Epithelial cell of esophagus (primary cell): Measurements from ENCODE around the gene KIDINS220.

ENCODE experiments used
- DNase-seq: peaks from one replicate; pipeline ENCODE4 v3.0.0; 2010; ENCODE audit warnings: low read depth
- H3K4me3 ChIP-seq: 2 replicates; pipeline ENCODE4 v1.5.1; 2011; ENCODE audit warnings: mild to moderate bottlenecking, low read length, control low read depth
- CTCF ChIP-seq: IDR thresholded peaks from 2 replicates; pipeline ENCODE4 v1.5.1; 2011; ENCODE audit warnings: low read depth, mild to moderate bottlenecking, low read length, control low read depth, inconsistent platforms; ENCODE audit not compliant: insufficient read depth; ENCODE audit errors: missing control alignments

Gene KIDINS220

DNA sequence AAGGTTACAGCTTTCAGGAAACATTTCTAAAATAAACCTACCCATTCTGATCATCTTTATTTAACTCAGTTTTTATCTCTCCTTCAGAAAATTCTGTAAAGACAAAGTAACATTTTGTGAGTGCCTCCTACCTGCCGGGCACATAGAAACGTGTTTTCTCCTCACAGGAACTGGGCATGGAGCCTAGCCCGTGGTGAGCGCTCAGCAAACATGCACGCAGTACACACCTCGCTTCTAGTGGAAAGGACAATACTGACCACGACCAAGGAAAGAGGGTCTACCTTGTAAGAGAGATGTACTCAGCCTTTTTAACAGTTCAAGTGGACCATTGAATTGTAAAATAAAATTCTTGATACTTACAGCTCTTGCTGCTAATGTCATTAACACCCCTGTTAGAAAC lies 24.8 kb upstream of the KIDINS220 start:
- DNase-seq, result no peak
- H3K4me3 ChIP-seq, result no peak overlapping the region

GRCh38 chr2:8861797-8862196 lies 24.4 kb upstream of the KIDINS220 start:
- DNase-seq, result no peak
- no peak for TF ChIP-seq CTCF
- H3K4me3 ChIP-seq, result no peak overlapping the region

More for the DNA sequence above, 24.8 kb upstream of the KIDINS220 start:
- no peak for TF ChIP-seq CTCF

- no peak for TF ChIP-seq CTCF
- peak; percentile 71 for DNase-seq
- H3K4me3 ChIP-seq, result no peak overlapping the region
Measured at GRCh38 chr2:8860239-8860638, 22.8 kb upstream of the KIDINS220 start.

- TF ChIP-seq CTCF, result no peak
- H3K4me3 ChIP-seq, result no peak overlapping the region
- no peak for DNase-seq
Measured at GRCh38 chr2:8858910-8859309, 21.5 kb upstream of the KIDINS220 start.

DNA sequence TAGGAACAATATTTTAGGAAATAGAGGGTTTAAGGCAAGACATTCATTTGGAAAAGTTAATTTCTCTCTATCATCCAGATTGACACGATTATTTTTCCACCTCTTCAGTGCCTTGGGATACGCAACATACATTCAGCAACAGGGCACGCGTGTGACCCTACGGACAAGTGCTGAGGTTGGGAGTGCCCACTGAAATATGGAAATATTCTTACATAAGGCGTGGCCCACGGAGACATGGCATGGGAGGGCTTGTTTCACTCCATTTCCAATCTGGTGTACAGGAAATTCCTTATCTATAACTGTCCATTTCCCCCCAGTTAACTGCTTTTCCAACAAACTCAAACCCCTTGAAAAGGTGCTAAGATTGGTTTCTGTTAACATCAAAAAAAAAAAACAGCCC lies 20.9 kb upstream of the KIDINS220 start:
- DNase-seq, result no peak
- no peak for TF ChIP-seq CTCF
- H3K4me3 ChIP-seq, result no peak overlapping the region

DNA sequence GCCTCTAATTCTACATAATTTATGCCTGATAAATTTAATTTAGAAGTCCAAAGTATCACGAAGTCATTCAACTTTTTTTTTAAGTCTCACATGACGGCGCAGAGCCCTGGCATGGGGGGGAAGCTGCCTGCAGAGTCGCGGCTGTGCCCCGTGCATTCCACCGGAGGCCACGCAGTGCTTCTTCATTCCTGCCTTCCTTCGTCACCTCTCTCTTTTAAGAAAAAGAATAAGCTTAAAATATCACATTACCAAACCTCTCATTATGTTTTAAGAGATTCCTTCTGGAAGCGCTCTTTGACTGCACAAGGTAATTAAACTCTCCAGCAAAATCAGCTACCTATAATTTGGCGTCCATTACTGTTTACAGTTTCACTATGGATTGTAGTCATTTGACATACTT lies 20.3 kb upstream of the KIDINS220 start:
- no peak for TF ChIP-seq CTCF
- DNase-seq, result peak; percentile 16
- H3K4me3 ChIP-seq, result no peak overlapping the region

DNA sequence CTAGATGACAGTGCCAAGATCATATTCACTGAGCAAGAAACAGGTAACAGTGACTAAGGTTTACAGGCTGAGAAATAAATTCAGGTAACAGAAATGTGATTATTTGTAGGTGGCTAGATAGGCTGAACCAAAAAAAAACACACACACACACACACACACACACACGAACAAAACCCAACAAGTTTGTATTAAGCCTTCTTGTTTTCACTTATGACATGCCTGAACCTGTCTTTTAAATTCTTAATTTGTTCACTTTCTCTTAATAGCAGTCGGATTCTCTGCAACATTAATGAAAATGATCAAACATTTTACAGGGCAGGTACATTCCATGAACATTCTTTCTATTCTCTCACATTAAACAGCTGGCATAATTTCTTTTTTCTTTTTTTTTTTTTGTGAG lies 18.8 kb upstream of the KIDINS220 start:
- no peak overlapping the region for H3K4me3 ChIP-seq
- TF ChIP-seq CTCF, result no peak
- peak; percentile 65 for DNase-seq
